GM18520 (cell line): ENCODE results near the gene CACTIN.

ENCODE experiments used
- ATAC-seq: cut with Tn5 transposase; IDR thresholded peaks from one replicate; pipeline ENCODE4 v1.9.1; 2021; ENCODE audit not compliant: unreplicated experiment

Gene CACTIN

GRCh38 chr19:3646336-3647092 lies 19.9 kb upstream of the CACTIN start:
- ATAC-seq: no peak

GRCh38 chr19:3645726-3646125 lies 19.1 kb upstream of the CACTIN start:
- no peak for ATAC-seq

DNA sequence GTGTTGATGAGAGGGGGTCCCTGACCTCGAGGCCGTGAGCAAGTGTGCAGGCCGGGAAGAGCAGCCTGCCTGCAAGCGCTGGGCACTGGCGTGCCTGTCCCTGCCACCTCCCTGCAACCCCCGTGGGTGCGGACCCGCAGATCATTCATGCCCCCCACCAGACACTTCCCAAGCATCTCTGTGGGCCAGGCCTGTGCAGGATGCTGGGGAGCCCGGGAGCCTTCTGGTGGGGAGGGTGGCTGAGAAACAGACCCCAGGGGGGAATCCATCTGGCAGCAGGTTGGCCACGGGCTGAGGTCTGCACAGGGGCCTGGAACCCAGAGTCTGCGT lies 18.4 kb upstream of the CACTIN start:
- no peak for ATAC-seq

DNA sequence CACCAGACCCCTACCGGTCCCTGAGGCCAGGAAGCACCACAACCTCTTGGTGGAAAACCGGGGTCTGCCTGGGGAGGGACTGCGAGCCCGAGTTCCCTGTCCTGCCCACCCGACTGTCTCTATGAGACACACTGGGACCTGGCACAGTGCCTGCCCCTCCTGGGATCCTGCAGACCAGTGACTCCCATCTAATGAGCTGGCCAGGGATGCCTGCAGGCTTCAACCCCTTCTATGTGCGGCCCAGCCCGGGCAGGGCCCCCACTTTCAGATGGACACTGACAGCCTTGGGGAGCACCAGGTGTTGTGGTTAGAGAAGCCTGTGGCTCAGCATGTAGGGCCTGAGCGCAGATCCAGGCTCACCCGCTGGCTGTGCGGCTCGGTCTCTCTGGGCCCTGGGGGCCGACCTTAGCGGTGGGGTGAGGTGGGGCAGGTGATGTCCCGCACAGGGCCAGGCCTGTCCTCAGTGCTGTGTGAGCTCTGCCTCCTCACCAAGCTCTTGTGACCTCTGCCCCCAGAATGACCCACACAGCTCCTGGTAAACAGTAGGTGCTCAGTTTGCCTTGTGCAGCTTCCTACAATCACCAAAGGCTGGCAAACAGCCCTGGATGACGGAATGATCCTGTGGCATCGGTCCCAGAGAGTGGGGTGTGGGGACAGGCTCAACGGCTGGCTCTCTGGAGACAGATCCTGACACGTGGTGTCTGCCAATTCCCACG lies 17.9 kb upstream of the CACTIN start:
- ATAC-seq: no peak

DNA sequence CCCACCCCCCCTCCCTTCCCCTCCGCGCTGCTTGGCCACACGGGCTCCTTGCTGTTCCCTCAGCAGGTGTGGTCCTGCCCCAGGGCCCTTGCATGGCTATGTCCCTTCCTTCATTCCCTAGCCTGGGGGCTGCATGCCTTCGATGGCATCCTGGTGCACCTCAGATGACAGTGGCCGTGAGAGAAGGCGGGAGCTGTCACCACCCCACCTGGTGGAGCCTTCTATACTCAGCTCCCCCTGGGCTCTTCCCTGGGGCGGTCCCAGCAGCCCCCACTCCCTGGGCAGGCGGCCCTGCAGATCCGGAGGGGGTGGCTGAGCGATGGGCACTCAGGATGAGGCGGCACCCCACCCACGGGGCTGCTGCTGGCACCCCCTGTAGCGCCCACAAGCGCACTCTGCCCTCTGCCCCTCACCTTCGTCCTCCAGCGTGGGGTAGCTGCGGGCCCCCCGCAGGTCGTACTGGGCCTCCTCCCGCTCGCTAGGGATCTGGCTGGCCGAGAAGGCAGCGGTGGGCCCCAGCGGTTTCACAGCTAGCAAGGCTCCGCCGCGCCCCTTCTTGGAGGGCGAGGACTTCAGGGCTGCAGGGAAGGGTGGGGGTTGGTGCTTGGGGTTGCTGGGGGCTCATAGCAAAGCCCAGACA lies 17.2 kb upstream of the CACTIN start:
- no peak for ATAC-seq

DNA sequence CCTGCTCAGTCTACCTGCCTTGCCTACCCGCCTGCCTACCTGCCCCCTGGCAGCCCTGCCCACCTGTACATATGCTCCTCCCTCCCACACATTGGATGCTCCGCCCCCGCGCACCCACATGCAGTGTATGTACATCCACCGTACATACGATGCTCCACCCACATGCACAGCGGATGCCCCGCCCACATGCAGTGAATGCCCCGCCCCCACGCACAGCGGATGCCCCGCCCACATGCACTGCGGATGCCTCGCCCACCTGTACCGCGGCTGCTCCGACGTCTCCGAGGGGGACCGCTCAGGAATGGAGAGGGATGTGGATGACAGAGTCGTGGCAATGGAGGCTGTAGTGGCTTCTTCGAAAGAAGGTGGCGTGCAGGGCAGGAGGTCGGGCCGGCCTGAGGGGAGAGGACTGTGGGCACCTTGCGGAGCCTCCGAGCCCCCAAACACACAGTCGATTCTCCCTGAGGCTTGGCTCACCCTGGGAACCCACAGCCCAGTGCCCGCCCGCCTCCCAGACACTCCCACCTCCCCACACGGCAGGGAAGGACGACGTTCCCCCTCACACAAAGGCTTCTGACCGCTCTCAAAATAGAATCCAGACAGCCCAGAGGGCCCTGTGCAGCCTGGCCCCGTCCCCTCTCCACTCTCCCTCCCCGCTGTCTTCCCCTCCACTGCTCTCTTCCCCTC lies 16.5 kb upstream of the CACTIN start:
- ATAC-seq: no peak

GRCh38 chr19:3642296-3642695 lies 15.7 kb upstream of the CACTIN start:
- ATAC-seq: no peak

- ATAC-seq: no peak
These were observed 15.1 kb upstream of the CACTIN start for GRCh38 chr19:3641515-3642269.

DNA sequence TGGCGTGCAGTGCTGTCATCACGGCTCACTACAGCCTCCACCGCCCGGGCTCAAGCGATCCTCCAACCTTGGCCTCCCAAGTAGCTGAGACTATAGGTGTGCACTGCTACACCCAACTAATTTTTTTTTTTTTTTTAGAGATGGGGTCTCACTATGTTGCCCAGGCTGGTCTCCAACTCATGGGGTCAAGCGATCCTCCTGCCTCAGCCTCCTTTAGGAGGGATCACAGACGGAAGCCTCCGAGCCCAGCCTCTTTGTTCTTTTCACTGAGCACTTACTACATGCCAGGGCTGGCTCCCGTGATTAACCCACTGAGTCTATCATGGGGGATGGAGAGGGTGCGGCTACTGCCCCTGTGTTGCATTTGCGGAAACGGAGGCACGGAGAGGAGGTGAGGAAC lies 12.9 kb upstream of the CACTIN start:
- ATAC-seq: no peak

- ATAC-seq: no peak
These were observed 11.9 kb upstream of the CACTIN start for GRCh38 chr19:3638208-3639193.

- ATAC-seq: no peak
These were observed 11.0 kb upstream of the CACTIN start for GRCh38 chr19:3637621-3638020.

DNA sequence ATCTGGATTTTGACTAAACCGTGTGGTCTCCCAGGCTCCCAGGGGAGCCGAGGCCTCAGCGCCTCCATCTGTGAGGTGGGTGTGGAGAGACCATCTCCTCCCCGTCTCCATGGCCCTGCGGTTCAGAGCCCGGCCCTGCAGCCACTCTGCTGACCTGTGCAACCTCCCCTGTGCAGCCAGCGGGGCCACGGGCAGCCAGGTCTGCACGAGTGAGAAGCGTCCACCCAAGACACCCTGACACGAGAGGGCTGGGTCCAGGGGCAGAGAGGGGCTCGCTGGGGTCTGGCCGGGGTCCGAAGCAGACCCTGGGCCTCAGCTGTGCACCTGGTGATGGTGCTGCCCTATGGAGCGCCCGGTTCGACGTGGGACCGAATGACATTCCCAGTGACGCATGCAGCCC lies 10.4 kb upstream of the CACTIN start:
- no peak for ATAC-seq

- no peak for ATAC-seq
These were observed 9.9 kb upstream of the CACTIN start for GRCh38 chr19:3636506-3636905.

- no peak for ATAC-seq
These were observed 8.0 kb upstream of the CACTIN start for GRCh38 chr19:3634496-3635045.

DNA sequence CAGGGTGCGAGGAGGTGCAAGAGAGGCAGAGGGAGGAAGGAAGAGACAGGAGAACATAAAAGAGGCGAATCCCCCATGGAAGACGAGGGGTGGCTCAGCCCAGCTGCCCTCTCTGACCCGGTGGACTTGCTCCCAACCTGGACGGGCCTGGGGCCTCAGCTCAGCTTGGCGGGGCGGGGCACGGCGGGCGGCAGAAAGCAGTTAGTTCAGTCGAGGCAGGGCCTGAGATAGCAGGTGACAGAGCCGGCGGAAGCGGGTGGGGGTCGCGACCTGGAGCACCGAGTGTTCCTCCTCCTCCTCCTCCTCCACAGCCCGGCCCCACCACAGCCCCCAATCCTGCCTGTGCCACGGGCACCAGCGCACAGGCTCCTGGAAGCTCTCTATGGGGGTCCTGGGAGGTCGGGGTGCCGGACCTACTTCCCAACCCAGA lies 7.0 kb upstream of the CACTIN start:
- ATAC-seq: no peak

GRCh38 chr19:3632739-3633558 lies 6.4 kb upstream of the CACTIN start:
- ATAC-seq: no peak

DNA sequence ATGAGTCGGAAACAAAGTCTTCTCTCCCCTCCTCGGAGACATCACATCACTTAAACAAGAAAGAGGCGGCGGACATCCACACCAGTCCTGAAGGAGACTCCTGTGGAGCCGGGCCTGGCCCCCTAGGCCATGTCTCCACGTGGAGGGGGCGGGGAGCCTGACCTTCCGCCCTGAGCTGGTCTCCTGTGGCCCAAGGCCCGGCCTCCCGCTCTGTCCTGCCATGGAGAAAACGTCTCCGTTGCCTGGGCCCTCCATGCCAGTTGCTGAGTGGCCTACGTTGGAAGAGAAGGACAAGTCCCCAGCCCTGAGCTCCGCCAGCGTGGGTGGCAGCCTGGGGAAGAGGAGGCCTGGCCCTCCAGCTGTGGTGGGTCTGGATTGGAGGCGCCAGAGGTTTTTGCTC lies 5.5 kb upstream of the CACTIN start:
- no peak for ATAC-seq

DNA sequence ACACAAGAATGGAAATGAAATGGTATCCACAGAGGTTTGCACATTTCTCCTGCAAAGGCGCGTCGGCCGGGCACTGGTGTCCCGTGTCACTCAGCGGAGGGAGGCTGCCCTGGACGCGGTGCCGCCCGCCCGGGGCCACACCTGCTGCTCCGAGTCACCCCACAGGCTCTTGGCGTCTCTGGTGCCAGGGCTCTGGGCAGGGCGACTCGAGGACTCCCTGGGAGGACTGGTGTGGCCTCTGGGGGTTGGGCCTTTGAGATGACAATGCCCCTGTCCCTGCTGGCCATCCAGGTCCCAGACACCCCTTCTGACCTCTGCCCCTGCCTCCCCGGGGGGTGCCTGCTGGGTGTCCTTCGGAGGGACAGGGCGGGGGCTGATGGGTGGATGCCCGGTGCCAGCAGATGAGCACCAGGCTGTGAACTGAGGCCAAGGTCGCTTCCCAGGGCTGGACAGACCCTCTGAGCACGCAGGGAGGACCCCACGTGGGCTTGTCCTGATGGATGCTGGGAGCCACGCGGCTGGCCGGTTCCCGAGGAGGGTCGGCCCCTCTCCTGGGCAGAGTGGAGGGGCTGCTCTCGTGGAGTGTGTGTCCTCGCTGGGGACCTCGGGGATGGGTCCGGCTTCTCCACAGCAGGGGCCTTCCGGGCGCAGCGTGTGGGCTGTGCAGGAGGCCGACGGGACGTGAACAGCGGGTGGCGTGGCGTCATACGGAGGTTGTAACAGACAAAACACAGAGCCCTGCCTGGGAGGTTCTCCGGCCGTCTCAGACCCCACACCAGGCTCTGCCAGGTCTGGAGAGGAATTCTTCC lies 4.7 kb upstream of the CACTIN start:
- ATAC-seq: no peak
